GM19324 (cell line): ENCODE data around the gene ELP5.

Experiments used
- ATAC-seq: cut with Tn5 transposase; IDR thresholded peaks from one replicate; pipeline ENCODE4 v1.9.1; 2021; ENCODE audit warnings: mild to moderate bottlenecking, moderate library complexity; ENCODE audit not compliant: unreplicated experiment, low FRiP score

ELP5 gene

GRCh38 chr17:7282752-7283321 is 30.8 kb downstream of the ELP5 start:
- ATAC-seq: no peak

DNA sequence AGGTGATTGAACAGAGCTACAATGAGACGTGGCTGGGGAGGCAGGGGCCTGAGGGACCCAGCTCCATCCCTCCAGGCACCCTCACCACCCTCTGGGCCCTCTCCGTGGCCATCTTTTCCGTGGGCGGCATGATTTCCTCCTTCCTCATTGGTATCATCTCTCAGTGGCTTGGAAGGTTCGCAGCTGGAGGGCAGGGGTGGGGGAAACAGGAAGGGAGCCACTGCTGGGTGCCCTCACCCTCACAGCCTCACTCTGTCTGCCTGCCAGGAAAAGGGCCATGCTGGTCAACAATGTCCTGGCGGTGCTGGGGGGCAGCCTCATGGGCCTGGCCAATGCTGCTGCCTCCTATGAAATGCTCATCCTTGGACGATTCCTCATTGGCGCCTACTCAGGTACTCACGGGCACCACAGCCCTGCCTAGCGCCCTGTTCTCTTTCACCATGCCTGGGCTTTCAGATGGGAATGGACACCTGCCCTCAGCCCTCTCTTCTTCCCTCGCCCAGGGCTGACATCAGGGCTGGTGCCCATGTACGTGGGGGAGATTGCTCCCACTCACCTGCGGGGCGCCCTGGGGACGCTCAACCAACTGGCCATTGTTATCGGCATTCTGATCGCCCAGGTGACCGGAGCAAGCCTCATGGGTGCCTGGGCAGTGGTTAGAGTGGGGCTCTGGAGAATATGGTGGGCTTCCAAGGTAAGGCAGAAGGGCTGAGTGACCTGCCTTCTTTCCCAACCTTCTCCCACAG is 31.6 kb downstream of the ELP5 start:
- no peak for ATAC-seq

GRCh38 chr17:7284911-7285310 is 32.9 kb downstream of the ELP5 start:
- ATAC-seq: no peak

DNA sequence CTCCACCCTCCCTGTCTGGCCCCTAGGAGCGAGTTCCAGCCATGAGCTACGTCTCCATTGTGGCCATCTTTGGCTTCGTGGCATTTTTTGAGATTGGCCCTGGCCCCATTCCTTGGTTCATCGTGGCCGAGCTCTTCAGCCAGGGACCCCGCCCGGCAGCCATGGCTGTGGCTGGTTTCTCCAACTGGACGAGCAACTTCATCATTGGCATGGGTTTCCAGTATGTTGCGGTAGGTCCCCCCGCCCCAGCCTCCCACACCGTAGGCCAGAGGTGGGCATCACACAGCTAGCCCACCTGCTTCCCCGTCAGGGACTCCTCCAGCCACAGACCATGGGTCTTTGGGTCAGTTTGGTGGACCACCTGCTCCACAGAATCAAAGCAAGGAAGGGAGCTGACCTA is 33.7 kb downstream of the ELP5 start:
- ATAC-seq: no peak

DNA sequence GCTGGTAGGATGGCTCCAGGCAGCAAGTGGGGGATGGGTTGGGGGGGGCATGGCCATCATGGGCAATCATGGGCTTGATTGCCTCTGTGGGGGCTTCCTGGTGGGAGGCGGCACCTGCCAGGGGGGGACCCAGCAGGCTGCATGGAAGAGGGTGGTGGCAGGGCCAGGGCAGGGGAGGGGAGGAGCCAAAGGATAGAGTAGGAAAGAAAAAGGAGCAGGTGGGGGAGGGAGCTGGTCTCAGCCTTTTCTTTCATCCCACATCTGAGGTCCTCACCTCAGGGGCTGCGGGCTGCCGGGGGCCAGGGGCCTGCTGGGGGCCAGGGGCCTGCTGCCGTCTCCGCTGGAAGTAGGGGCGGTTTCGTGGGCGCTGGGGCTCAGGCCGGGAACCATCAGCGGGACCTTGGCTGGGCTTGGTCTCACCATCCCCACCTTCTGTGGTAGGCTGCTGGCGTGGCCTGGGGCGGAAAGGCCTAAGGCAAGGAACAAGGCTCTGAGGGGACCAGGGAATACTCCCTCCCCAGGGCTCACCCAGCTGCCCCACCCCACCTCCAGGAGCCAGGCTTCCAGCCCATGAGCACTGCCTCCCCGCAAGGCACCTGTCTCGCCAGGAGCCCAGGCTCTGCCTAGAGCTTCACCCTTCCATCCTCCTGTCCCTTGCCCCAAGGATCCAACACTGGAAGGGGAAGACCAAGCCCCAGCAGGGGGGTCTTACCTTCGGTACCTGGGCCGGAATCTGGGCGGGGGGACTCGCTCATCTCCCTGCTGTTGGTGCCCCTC is 37.4 kb downstream of the ELP5 start:
- no peak for ATAC-seq

- ATAC-seq: no peak
These were observed 38.2 kb downstream of the ELP5 start for GRCh38 chr17:7290166-7290565.

DNA sequence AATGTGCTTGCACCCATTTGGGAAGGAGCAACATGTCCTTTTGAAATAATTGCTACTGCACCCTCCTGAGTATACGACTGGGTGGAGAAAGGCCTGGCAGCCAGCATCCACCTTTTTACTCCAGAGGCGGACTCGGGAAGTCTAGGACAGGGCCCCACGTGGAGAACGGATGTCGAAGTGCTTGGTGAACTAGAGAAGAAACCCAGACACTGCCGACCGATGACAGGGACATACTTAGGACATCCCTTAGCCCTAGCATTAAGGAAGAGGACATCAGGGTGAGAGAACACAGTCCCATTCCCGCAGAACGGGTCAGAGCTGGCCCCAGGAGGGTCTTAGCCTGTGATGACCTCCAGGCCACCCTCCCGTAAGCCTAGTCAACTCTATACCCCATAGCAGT is 38.7 kb downstream of the ELP5 start:
- ATAC-seq: no peak

DNA sequence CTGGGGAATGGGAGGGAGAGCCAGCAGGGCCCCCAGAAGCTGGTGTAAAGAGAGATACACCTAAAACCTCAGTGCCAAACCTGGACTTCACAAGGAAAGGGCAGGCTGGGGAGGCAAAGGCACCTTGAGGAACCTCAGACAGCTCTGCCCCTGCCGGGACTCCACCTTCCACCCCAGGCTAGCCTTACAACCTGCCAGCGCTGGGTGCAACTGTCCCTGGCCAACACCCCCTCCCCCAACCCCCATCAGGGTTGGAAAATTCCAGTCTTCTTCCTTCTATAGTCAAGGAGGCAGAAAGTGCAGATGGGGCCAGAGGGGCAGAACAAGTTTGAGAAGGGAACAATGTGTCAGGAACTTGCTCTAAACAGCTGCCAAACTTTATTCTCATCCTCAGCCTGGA is 40.2 kb downstream of the ELP5 start:
- ATAC-seq: no peak

DNA sequence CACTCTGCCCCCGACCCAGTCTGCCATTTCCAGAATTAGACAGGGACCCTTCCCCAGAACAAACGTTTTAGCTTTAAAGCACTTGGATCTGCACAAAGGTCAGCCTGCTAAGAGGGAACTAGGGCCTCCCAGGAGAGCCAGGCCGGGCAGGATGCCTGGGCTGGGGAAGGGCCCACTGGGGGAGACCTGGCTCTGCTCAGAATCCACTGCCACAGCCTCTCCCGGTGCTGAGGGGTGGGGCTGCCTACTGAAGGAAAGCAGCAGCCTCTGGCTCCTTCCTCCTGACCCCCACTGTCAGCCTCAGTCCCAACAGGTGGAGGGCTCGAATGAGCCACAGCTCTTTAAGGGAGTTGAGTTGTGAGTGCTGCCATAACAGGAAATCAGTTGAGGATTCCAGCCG is 40.7 kb downstream of the ELP5 start:
- no peak for ATAC-seq

GRCh38 chr17:7293159-7293558 is 41.1 kb downstream of the ELP5 start:
- no peak for ATAC-seq

- no peak for ATAC-seq
These were observed 42.0 kb downstream of the ELP5 start for GRCh38 chr17:7293816-7294613.

DNA sequence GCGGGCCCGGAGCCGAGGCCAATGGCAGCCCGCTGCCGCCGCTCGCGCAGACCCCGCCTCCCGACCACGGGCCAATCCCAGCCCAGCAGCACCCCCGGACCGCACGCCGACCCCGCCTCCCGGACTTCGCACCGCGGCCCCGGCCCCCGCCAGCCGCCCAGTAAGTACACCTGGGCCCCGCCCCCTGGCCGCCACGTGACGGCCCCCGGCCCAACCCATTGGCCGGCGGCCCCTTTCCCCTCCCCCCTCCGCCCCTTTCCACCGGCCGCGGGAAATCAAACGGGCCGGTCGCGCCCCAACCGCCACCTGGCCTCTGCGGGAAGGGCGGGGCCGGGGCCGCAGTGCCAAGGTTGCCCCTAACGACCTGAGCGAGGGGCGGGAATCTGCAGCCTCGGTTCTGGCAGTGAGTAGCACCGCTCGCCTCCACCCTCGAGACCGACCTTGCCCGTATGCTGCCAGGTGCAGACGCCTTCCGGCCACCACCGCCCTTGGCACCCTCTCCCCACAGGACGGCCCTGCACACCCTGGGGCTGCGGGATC is 42.7 kb downstream of the ELP5 start, which contains the start of gene YBX2:
Gene YBX2, minus strand, starts transcription at position 26 of the 540 bp plus-strand sequence. CDS start 139 bp downstream, outside the sequence.
- no peak for ATAC-seq

GRCh38 chr17:7295230-7296180 is 43.5 kb downstream of the ELP5 start:
- ATAC-seq: no peak

DNA sequence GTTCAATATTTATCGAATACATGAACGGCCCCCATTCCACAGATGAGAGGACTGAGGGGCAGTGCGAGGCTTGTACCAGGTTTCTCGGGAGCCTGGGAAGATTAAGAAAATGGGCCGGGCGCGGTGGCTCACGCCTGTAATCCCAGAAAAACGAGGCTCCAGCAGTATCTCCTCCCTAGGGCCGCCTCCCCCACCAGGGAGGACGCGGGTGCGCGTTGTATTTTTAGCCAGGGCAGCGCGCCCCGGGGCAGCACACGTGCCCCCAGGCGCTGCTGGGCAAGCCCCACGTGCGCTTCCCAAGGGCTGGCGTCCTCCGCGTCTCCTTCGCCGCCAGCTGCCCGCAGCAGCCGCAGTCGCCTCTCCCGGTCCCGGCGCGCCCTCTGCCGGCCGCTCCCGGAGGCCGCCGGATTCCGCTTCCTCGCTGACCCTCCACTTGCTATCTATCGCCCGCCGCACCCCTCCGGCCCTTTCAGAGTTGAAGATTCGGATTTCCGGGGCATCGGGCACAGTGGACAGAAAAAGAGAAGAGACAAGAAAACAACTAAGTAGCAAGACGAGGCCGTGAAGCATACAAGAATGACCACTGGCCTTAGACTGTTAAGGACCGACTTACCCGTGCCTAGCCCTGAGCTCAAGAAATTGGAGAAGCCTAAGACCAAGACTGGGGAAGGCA is 44.3 kb downstream of the ELP5 start:
- ATAC-seq: no peak

- no peak for ATAC-seq
These were observed 52.2 kb downstream of the ELP5 start for GRCh38 chr17:7304179-7304578.

- ATAC-seq: peak; percentile 74
These were observed 55.1 kb downstream of the ELP5 start, which contains the start of gene EIF5A for GRCh38 chr17:7306911-7307685. TSS of gene EIF5A (plus strand) at chr17:7307628. CDS start at chr17:7309636, 2,008 bp downstream.

DNA sequence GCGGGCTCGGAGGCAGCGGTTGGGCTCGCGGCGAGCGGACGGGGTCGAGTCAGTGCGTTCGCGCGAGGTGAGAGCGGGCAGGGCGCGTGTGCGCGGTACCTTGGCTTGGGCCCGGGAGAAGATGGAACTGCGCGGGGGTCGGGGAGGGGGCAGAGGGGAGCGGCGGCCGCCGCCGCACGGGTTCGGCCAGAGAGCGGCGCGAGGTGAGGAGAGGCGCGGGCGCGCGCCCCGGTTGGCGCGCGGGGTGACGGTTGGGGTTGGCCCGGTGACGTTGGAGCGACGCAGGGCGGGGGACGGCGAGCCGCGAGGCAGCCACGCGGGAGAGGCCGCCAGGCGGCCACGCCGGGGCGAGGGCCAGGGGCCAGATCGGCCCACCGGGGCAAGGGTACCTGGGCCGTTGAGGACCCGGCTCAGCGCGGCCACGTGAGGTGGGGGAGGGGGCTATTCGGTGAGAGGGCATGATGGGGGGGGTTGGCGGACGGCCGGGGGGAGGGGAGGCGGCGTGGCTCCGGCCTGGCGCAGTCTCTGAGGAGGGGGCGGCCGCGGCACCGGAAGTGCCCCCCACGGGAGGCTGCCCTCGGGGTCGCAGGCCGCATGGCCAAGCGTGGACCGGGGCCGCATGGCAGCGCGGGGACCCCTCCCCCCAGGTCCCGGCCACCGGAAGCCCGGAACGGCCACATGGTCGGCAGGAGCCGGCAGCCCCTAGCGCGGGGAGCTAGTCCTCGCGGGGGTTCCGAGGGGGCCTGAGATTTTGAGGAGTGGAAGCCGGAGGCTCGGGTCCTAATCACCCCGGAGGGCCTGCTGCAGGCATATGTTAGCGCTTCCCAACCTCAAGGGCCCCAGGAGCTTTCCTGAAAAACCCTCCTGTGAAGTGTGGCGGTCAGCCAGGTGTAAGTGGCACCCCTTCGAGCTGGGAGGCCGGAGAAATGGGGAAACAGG is 55.9 kb downstream of the ELP5 start:
- ATAC-seq: peak; percentile 15
